ENCODE measurements around the gene OR9A4. TPM values are rescaled to one million over a fixed set of nuclear protein-coding genes. Genes with fewer than 3 reads are reported as not detected.

Gene OR9A4
- total and polyA plus RNA-seq, 2 experiments from 2014 or later: not detected

DNA sequence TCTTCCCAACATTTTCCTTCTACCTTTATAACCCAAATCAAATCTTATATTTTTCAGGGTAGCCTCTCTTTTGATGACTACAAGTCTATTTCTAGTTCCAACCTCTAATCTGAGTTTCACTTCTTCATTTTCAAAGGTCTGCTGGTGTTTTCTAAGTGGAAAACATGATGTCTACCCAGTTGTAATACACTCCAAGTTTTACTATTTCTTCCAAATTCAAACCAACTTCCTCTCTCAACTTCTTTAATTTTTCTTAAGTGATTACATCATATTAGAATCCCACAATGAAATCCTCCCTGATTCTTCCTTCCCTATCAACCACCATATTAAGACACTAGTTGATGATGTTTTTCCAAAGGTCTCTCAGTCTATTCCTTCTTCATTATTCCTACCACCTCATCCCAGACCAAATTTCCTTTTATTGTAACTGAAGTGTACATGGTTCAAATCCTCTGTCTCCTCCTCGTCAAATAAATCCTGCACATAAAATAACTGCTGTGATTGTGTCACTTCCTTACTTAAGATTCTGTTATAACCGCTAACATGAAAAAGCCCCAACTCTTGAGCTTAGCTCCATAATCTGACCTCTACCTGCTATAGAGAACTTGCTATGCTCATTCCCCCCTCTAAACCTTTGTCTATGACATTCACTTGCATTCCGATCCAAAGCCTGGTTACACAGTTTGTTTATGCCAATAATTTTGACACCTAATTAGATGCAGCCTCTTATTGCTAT is 44.7 kb downstream of the OR9A4 start:
- H3K9me2 ChIP-seq (ENCODE audit: insufficient read depth): peaks cover 5% of the 10 kb centered on the region; the same call in 1 of the 2 replicates
- H2AFZ ChIP-seq: no peak overlapping the region

More for the DNA sequence above, 44.7 kb downstream of the OR9A4 start:
- no peaks in the 10 kb centered on the region for H3F3A ChIP-seq (replicated peaks; ENCODE audit: low read depth)
- H3K9me3 Mint-ChIP-seq: no peaks in the 10 kb centered on the region; the same call in 2 of the 3 replicates
- TF ChIP-seq NANOG (IDR thresholded peaks at IDR 0.05; ENCODE audit: borderline replicate concordance) (no peak), JUNB (IDR thresholded peaks at IDR 0.05; ENCODE audit: unreplicated experiment) (no peak), EZH2 (IDR thresholded peaks at IDR 0.05; ENCODE audit: low read depth, unreplicated experiment) (no peak), STAT1 (IDR thresholded peaks at IDR 0.05; ENCODE audit: unreplicated experiment) (no peak), CTCF (conservative IDR thresholded peaks at IDR 0.05; ENCODE audit: low read depth in 2 of 2) (no peak), ZNF331 (CRISPR knock-in tag; IDR thresholded peaks at IDR 0.05; ENCODE audit: low read depth) (no peak), REST (IDR thresholded peaks at IDR 0.05; ENCODE audit: unreplicated experiment) (no peak), EZH2phosphoT487 (IDR thresholded peaks at IDR 0.05; ENCODE audit: unreplicated experiment) (no peak)
- TF ChIP-seq, protein P1, sequence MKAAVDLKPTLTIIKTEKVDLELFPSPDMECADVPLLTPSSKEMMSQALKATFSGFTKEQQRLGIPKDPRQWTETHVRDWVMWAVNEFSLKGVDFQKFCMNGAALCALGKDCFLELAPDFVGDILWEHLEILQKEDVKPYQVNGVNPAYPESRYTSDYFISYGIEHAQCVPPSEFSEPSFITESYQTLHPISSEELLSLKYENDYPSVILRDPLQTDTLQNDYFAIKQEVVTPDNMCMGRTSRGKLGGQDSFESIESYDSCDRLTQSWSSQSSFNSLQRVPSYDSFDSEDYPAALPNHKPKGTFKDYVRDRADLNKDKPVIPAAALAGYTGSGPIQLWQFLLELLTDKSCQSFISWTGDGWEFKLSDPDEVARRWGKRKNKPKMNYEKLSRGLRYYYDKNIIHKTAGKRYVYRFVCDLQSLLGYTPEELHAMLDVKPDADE (IDR thresholded peaks at IDR 0.05): no peak
- H3K79me2 ChIP-seq (replicated peaks; ENCODE audit: insufficient read depth): no peaks in the 10 kb centered on the region
- H3K4me2 ChIP-seq: no peak overlapping the region
- no peaks in the 10 kb centered on the region for H3K4me1 ChIP-seq (ENCODE audit: insufficient read depth)
- no peak overlapping the region for H3K4me3 Mint-ChIP-seq
- no peak overlapping the region for H3K27ac Mint-ChIP-seq
- no peaks in the 10 kb centered on the region for H4K20me1 ChIP-seq (replicated peaks; ENCODE audit: insufficient read depth)
- DNase-seq (ENCODE audit: low spot score) (no peak), ATAC-seq (no peak)
- H3K27me3 ChIP-seq (ENCODE audit: insufficient read depth): no peaks in the 10 kb centered on the region
- H3K27ac ChIP-seq (ENCODE audit: low read depth): no peak overlapping the region
- H3K27me3 Mint-ChIP-seq (ENCODE audit: insufficient read depth, low read depth, poor library complexity): no peaks in the 10 kb centered on the region
- H3K4me1 Mint-ChIP-seq: no peaks in the 10 kb centered on the region
- no peaks in the 10 kb centered on the region for H3K36me3 Mint-ChIP-seq (ENCODE audit: low read depth)
- H3K36me3 ChIP-seq (ENCODE audit: insufficient read depth): no peaks in the 10 kb centered on the region
- H3K4me3 ChIP-seq: no peak overlapping the region

Other genes with a start within 250 kb of the OR9A4 start
- gene DENND11, start 214.2 kb upstream of the OR9A4 start, total RNA-seq (2014; rRNA removed; shearing (Covaris generic)): 23.9 and 29.5 TPM in 2 replicates
- 4.9 and 5.1 TPM in 2 replicates for gene DENND11, start 214.2 kb upstream of the OR9A4 start, polyA plus RNA-seq (2016; fragmentation: Nextera tagmentation; extraction: Ambion mirVana)
- 0.16 TPM in 1 of 2 replicates, not detected in the other for gene WEE2, start 208.0 kb upstream of the OR9A4 start, total RNA-seq (2014; rRNA removed; shearing (Covaris generic))
- not detected in 2 replicates for gene WEE2, start 208.0 kb upstream of the OR9A4 start, polyA plus RNA-seq (2016; fragmentation: Nextera tagmentation; extraction: Ambion mirVana)
- gene SSBP1, start 178.0 kb upstream of the OR9A4 start, total RNA-seq (2014; rRNA removed; shearing (Covaris generic)): 283 and 350 TPM in 2 replicates
- gene SSBP1, start 178.0 kb upstream of the OR9A4 start, polyA plus RNA-seq (2016; fragmentation: Nextera tagmentation; extraction: Ambion mirVana): 972 and 1,006 TPM in 2 replicates
- gene TAS2R3, start 152.3 kb upstream of the OR9A4 start, total RNA-seq (2014; rRNA removed; shearing (Covaris generic)): 3.9 and 6.9 TPM in 2 replicates
- not detected in 2 replicates for gene TAS2R3, start 152.3 kb upstream of the OR9A4 start, polyA plus RNA-seq (2016; fragmentation: Nextera tagmentation; extraction: Ambion mirVana)
- 3.3 and 4.2 TPM in 2 replicates for gene TAS2R4, start 139.7 kb upstream of the OR9A4 start, total RNA-seq (2014; rRNA removed; shearing (Covaris generic))
- 0.77 and 1.2 TPM in 2 replicates for gene TAS2R4, start 139.7 kb upstream of the OR9A4 start, polyA plus RNA-seq (2016; fragmentation: Nextera tagmentation; extraction: Ambion mirVana)
- 5.1 and 5.8 TPM in 2 replicates for gene TAS2R5, start 126.2 kb upstream of the OR9A4 start, total RNA-seq (2014; rRNA removed; shearing (Covaris generic))
- gene TAS2R5, start 126.2 kb upstream of the OR9A4 start, polyA plus RNA-seq (2016; fragmentation: Nextera tagmentation; extraction: Ambion mirVana): 0.82 and 0.89 TPM in 2 replicates
- gene PRSS37, start 74.9 kb upstream of the OR9A4 start, total RNA-seq (2014; rRNA removed; shearing (Covaris generic)): not detected in 2 replicates
- gene PRSS37, start 74.9 kb upstream of the OR9A4 start, polyA plus RNA-seq (2016; fragmentation: Nextera tagmentation; extraction: Ambion mirVana): 0.23 and 0.58 TPM in 2 replicates
- not detected in 2 replicates for gene CLEC5A, start 30.6 kb downstream of the OR9A4 start, total RNA-seq (2014; rRNA removed; shearing (Covaris generic))
- gene CLEC5A, start 30.6 kb downstream of the OR9A4 start, polyA plus RNA-seq (2016; fragmentation: Nextera tagmentation; extraction: Ambion mirVana): not detected in 2 replicates
- 0.24 TPM in 1 of 2 replicates, not detected in the other for gene TAS2R38, start 57.4 kb downstream of the OR9A4 start, total RNA-seq (2014; rRNA removed; shearing (Covaris generic))
- gene TAS2R38, start 57.4 kb downstream of the OR9A4 start, polyA plus RNA-seq (2016; fragmentation: Nextera tagmentation; extraction: Ambion mirVana): 0.31 TPM in 1 of 2 replicates, not detected in the other
- gene MGAM, start 79.5 kb downstream of the OR9A4 start, total RNA-seq (2014; rRNA removed; shearing (Covaris generic)): 0.03 and 0.23 TPM in 2 replicates
- gene MGAM, start 79.5 kb downstream of the OR9A4 start, polyA plus RNA-seq (2016; fragmentation: Nextera tagmentation; extraction: Ambion mirVana): 0.29 TPM in 1 of 2 replicates, not detected in the other
- gene MGAM2, start 195.3 kb downstream of the OR9A4 start, total RNA-seq (2014; rRNA removed; shearing (Covaris generic)): 0.07 TPM in 1 of 2 replicates, not detected in the other
- not detected in 2 replicates for gene MGAM2, start 195.3 kb downstream of the OR9A4 start, polyA plus RNA-seq (2016; fragmentation: Nextera tagmentation; extraction: Ambion mirVana)

Data from GM23338 (cell line).